Stimulated activated CD8-positive, alpha-beta memory T cell treated with anti-CD3 and anti-CD28 coated beads, Interleukin-4, amount 100 ng/mL, for 4 hours (primary cell): ENCODE data around the gene NDUFAF2.
"Not testable (repeated sequence)": the region's sequence is repeated elsewhere in the genome, so short reads cannot be mapped to it uniquely, and the experiment has no call there.

Experiments
- DNase-seq, 2 donors: peaks; one replicate each; pipeline ENCODE4 v3.0.0-alpha.2; 2020; ENCODE audit warnings: low read depth in 2 of 2, low spot score in 1 of 2

Gene NDUFAF2

GRCh38 chr5:60944904-60945812, at the start of gene NDUFAF2, which contains the start of gene ERCC8:
Gene NDUFAF2 (plus strand): TSS chr5:60945205. CDS start chr5:60945256, 51 bp downstream.
Gene ERCC8 (minus strand): TSS chr5:60945070. CDS start chr5:60945008, 62 bp downstream.
- DNase-seq, result peak; percentile 76 to 78

GRCh38 chr5:60896991-60897390, 48.0 kb upstream of the NDUFAF2 start:
- DNase-seq, result no peak

- no peak for DNase-seq
These were observed 41.6 kb upstream of the NDUFAF2 start for GRCh38 chr5:60903356-60903755.

- DNase-seq, result no peak
These were observed 28.4 kb upstream of the NDUFAF2 start for GRCh38 chr5:60916646-60917045.

- DNase-seq, result no peak
These were observed 26.5 kb upstream of the NDUFAF2 start for GRCh38 chr5:60918466-60918865.

GRCh38 chr5:60927450-60927849, 17.6 kb upstream of the NDUFAF2 start:
- no peak for DNase-seq

GRCh38 chr5:60929024-60929423, 16.0 kb upstream of the NDUFAF2 start:
- no peak for DNase-seq

- no peak for DNase-seq
These were observed 1.4 kb upstream of the NDUFAF2 start for GRCh38 chr5:60943624-60944023.

GRCh38 chr5:60945813-60946187, 795 bp downstream of the NDUFAF2 start:
- DNase-seq, result no peak

- no peak for DNase-seq
These were observed 3.7 kb downstream of the NDUFAF2 start for GRCh38 chr5:60948738-60949137.

- DNase-seq, result no peak
These were observed 10.2 kb downstream of the NDUFAF2 start for GRCh38 chr5:60955239-60955638.

- DNase-seq, result no peak
These were observed 13.1 kb downstream of the NDUFAF2 start for GRCh38 chr5:60958088-60958487.

GRCh38 chr5:60958712-60959111, 13.7 kb downstream of the NDUFAF2 start:
- no peak for DNase-seq

GRCh38 chr5:60959156-60959555, 14.2 kb downstream of the NDUFAF2 start:
- no peak for DNase-seq

GRCh38 chr5:60960591-60960990, 15.6 kb downstream of the NDUFAF2 start:
- no peak for DNase-seq

GRCh38 chr5:60961685-60962084, 16.7 kb downstream of the NDUFAF2 start:
- DNase-seq, result no peak

- peak in 1 of 2 donors; percentile 14 for DNase-seq
These were observed 27.2 kb downstream of the NDUFAF2 start for GRCh38 chr5:60972231-60972630.

- DNase-seq, result no peak
These were observed 33.1 kb downstream of the NDUFAF2 start for GRCh38 chr5:60977956-60978737.

- no peak for DNase-seq
These were observed 34.0 kb downstream of the NDUFAF2 start for GRCh38 chr5:60978968-60979367.

GRCh38 chr5:60980511-60980910, 35.5 kb downstream of the NDUFAF2 start:
- no peak for DNase-seq

GRCh38 chr5:60982127-60982526, 37.1 kb downstream of the NDUFAF2 start:
- DNase-seq, result not testable (repeated sequence)

- DNase-seq, result no peak
These were observed 44.8 kb downstream of the NDUFAF2 start for GRCh38 chr5:60989790-60990189.
